Left ventricle myocardium inferior (tissue), 1 donor: ENCODE results near the gene ATXN10. TPM values are rescaled to one million over a fixed set of nuclear protein-coding genes. Genes with fewer than 3 reads are reported as not detected.
"Not testable (repeated sequence)": the region's sequence is repeated elsewhere in the genome, so short reads cannot be mapped to it uniquely, and the experiment has no call there.

ENCODE experiments used
- DNase-seq: peaks from one replicate; pipeline ENCODE4 v3.0.0-alpha.2; 2020
- H3K27ac ChIP-seq: fragments of 200-600 bp; replicated peaks from 2 replicates; pipeline ENCODE4 v1.8.0; 2021
- H3K27me3 ChIP-seq: fragments of 200-600 bp; 2 replicates; pipeline ENCODE4 v1.8.0; 2021; ENCODE audit warnings: low read depth
- H3K36me3 ChIP-seq: fragments of 200-600 bp; 2 replicates; pipeline ENCODE4 v1.8.0; 2021
- H3K4me1 ChIP-seq: fragments of 200-600 bp; 2 replicates; pipeline ENCODE4 v1.8.0; 2021
- H3K4me3 ChIP-seq: fragments of 200-600 bp; 2 replicates; pipeline ENCODE4 v1.8.0; 2021; ENCODE audit warnings: mild to moderate bottlenecking, moderate library complexity
- H3K9me3 ChIP-seq: fragments of 200-600 bp; replicated peaks from 2 replicates; pipeline ENCODE4 v1.8.0; 2021
- intact Hi-C: fragments of 100-400 bp; cut with micrococcal nuclease; formaldehyde crosslinking; loops from one replicate; pipeline ENCODE4 v1.11.0; 2022
- total RNA-seq: library from RNA; stranded (reverse); fragmentation: NEBNext Ultra II Directional; extraction: Animal tissue kit (Norgen Biotek cat#: 25700); gene quantifications from one replicate; pipeline ENCODE4 v1.2.1, GENCODE V29; 2021
- TF ChIP-seq, protein P1 (sequence below): fragments of 200-600 bp; IDR thresholded peaks from 2 replicates; pipeline ENCODE4 v1.8.0; 2021; ENCODE audit warnings: antibody characterized with exemption, mild to moderate bottlenecking, borderline replicate concordance
- donor health status: DM: no; HTN: yes; CAD: no; lungs with severe emphysema.

ATXN10 gene
- total RNA-seq, 1 donor from 2014 or later, result 148 TPM

DNA sequence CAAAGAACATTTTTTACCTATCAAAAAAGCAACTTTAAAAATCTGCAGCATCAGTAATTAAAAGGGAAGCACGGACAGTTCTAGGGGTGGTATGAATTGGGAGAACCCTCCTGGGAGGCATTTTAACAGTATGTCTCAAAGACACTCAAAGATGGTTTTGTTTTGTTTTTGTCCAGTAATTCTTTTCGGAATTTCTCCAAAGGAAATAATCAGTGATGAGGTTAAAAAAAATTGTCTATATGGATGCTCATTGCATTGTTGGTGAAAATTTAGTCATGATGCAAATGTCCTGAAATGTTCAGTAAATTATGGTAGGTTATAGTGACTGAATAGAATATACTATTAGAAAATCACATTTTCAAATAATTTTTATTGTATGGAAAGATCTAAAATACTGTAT is 115.1 kb downstream of the ATXN10 start:
- no peak overlapping the region for H3K4me3 ChIP-seq
- no peaks in the 10 kb centered on the region for H3K27me3 ChIP-seq
- intact Hi-C loops, result no loop called here
- no peaks in the 10 kb centered on the region for H3K9me3 ChIP-seq
- peaks cover 41% of the 10 kb centered on the region for H3K4me1 ChIP-seq
- TF ChIP-seq, protein P1, sequence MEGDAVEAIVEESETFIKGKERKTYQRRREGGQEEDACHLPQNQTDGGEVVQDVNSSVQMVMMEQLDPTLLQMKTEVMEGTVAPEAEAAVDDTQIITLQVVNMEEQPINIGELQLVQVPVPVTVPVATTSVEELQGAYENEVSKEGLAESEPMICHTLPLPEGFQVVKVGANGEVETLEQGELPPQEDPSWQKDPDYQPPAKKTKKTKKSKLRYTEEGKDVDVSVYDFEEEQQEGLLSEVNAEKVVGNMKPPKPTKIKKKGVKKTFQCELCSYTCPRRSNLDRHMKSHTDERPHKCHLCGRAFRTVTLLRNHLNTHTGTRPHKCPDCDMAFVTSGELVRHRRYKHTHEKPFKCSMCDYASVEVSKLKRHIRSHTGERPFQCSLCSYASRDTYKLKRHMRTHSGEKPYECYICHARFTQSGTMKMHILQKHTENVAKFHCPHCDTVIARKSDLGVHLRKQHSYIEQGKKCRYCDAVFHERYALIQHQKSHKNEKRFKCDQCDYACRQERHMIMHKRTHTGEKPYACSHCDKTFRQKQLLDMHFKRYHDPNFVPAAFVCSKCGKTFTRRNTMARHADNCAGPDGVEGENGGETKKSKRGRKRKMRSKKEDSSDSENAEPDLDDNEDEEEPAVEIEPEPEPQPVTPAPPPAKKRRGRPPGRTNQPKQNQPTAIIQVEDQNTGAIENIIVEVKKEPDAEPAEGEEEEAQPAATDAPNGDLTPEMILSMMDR, result no peak
- DNase-seq, result no peak
- no peaks in the 10 kb centered on the region for H3K36me3 ChIP-seq
- no peak overlapping the region for H3K27ac ChIP-seq

DNA sequence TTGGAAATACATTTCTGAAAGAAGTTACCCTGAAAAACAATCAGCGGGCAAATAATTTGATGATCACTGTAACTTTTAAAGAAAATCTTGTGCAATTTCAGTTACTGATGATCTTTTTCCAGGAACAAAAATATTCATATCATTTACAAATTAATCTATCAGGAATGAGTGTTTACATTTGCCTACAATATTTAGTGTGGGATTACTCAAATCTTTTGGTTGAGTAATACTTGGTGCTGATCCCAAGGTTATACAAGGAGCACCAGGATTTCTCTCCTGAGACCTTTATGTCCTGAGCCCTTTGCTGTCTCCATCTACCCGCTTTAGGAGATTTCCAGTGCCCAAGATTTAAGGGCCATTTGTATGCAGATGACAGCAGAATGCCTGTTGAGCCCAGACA is 116.1 kb downstream of the ATXN10 start:
- Histone ChIP-seq H3K9me3 (no peaks in the 10 kb centered on the region), H3K4me1 (peaks cover 39% of the 10 kb centered on the region), H3K27ac (no peak overlapping the region), H3K36me3 (no peaks in the 10 kb centered on the region), H3K27me3 (no peaks in the 10 kb centered on the region), H3K4me3 (no peak overlapping the region)
- intact Hi-C loops, result no loop called here
- no peak for DNase-seq
- TF ChIP-seq, protein P1, result no peak

DNA sequence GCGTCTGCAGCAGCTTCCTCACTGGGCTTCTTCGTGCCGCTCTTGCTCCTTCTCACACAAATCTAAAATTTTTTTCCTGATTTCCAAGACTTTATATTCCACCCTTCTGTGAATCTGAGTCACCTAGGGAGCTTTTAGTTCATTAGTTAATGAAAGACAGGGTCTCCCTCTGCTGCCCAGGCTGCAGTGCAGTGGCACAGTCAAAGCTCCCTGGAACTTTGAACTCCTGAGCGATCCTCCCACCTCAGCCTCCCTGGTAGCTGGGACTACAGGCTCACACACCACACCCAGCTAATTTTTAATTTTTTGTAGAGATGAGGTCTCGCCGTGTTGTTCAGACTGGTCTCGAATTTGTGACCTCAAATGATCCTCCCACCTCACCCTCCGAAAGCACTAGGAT is 116.9 kb downstream of the ATXN10 start:
- Histone ChIP-seq H3K27me3 (no peaks in the 10 kb centered on the region), H3K4me3 (no peak overlapping the region), H3K9me3 (no peaks in the 10 kb centered on the region), H3K27ac (no peak overlapping the region), H3K36me3 (peaks cover 6% of the 10 kb centered on the region), H3K4me1 (peaks cover 31% of the 10 kb centered on the region)
- intact Hi-C loops, result no loop called here
- TF ChIP-seq, protein P1, result no peak
- no peak for DNase-seq

DNA sequence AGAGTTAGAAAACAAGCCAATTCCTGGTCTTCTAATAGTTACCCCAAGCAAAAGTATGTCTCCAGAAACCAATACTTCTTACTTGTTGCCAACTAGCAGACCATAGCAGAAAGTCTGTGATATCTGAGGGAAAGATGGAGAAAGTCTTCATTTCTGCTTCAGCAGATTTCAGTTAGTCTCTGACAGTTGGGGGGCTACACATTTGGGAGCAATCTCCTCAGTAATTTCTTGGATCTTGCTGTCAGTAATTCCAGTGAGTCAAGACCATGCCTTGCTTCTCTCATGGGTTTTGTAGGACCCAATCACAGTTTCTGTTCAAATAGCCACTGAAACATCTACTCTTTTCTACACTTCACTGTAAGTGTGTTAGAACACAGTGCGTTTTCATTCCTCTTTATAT is 118.8 kb downstream of the ATXN10 start:
- intact Hi-C loops, result no loop called here
- Histone ChIP-seq H3K9me3 (peaks cover 10% of the 10 kb centered on the region), H3K36me3 (peaks cover 24% of the 10 kb centered on the region), H3K4me3 (no peak overlapping the region), H3K27me3 (no peaks in the 10 kb centered on the region), H3K4me1 (peaks cover 12% of the 10 kb centered on the region), H3K27ac (no peak overlapping the region)
- DNase-seq, result no peak
- TF ChIP-seq, protein P1, result no peak

DNA sequence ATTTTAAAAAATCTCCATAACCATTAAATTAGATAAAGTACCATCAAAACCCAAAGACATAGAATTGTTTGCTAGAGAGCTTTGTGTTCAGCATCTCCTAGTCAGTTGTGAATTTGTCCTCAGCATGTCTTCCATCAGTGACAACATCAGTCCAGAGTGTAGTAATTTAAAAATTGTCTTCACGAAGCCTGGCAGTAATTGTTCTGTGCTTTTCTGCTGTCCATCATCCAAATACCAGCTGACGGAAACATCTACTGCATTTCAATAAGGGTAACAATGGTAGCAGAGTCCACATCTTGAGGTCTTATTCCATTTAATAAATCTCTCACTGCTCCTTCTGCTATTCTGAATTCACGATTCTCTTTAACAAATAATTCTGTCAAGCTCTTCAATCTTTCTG is 121.5 kb downstream of the ATXN10 start:
- DNase-seq, result no peak
- no peaks in the 10 kb centered on the region for H3K27me3 ChIP-seq
- peaks cover 52% of the 10 kb centered on the region for H3K36me3 ChIP-seq
- no peak overlapping the region for H3K4me3 ChIP-seq
- no peaks in the 10 kb centered on the region for H3K4me1 ChIP-seq
- intact Hi-C loops, result no loop called here
- TF ChIP-seq, protein P1, result no peak
- no peak overlapping the region for H3K27ac ChIP-seq
- peaks cover 30% of the 10 kb centered on the region for H3K9me3 ChIP-seq

DNA sequence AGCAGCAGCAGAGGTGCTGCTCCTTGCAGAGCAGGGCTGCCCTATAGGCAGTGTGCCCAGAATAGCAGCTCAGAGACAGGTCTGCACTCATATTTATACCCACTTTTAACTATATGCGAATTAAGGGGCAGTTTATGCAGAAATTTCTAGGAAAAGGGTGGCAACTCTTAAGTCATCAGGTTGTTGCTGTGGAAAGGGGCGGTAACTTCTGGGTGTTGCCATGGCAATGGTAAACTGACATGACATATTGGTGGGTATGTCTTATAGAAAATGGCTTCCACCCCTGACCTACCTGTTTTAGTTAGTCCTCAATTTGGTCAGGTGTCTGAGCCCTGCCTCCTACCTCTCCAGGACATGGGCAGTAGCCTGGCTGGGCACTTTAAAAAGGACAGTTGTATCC is 122.3 kb downstream of the ATXN10 start:
- no peaks in the 10 kb centered on the region for H3K4me1 ChIP-seq
- peaks cover 30% of the 10 kb centered on the region for H3K9me3 ChIP-seq
- intact Hi-C loops, result no loop called here
- no peak for DNase-seq
- no peak overlapping the region for H3K4me3 ChIP-seq
- TF ChIP-seq, protein P1, result no peak
- H3K36me3 ChIP-seq, result peaks cover 58% of the 10 kb centered on the region
- H3K27ac ChIP-seq, result no peak overlapping the region
- H3K27me3 ChIP-seq, result no peaks in the 10 kb centered on the region

DNA sequence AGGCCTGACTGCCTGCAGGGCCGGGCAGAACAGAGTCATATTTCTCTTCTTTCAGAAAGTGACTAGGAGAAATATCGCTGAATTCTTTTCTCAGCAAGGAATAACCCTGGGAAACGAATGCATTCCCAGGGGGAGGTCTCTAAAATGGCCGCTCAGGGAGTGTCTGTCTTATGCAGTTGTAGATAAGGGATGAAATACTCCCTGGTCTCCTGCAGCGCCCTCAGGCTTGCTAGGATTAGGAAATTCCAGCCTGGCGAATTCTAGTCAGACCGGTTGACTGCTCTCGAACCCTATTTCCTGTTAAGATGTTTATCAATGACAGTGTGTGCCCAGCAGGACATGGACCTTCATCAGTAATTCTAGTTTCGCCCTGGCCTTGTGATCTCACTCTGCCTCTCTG is 124.4 kb downstream of the ATXN10 start:
- H3K4me3 ChIP-seq, H3K4me1 ChIP-seq, H3K27ac ChIP-seq, DNase-seq, intact Hi-C loops, H3K27me3 ChIP-seq: not testable (repeated sequence)
- Histone ChIP-seq H3K9me3 (peaks cover 30% of the 10 kb centered on the region), H3K36me3 (peaks cover 60% of the 10 kb centered on the region)
